Measurements from ENCODE around the gene CDON. TPM values are rescaled to one million over a fixed set of nuclear protein-coding genes. Genes with fewer than 3 reads are reported as not detected.

Gene CDON
- total RNA-seq, 1 experiment from 2014 or later: 0.91 TPM

DNA sequence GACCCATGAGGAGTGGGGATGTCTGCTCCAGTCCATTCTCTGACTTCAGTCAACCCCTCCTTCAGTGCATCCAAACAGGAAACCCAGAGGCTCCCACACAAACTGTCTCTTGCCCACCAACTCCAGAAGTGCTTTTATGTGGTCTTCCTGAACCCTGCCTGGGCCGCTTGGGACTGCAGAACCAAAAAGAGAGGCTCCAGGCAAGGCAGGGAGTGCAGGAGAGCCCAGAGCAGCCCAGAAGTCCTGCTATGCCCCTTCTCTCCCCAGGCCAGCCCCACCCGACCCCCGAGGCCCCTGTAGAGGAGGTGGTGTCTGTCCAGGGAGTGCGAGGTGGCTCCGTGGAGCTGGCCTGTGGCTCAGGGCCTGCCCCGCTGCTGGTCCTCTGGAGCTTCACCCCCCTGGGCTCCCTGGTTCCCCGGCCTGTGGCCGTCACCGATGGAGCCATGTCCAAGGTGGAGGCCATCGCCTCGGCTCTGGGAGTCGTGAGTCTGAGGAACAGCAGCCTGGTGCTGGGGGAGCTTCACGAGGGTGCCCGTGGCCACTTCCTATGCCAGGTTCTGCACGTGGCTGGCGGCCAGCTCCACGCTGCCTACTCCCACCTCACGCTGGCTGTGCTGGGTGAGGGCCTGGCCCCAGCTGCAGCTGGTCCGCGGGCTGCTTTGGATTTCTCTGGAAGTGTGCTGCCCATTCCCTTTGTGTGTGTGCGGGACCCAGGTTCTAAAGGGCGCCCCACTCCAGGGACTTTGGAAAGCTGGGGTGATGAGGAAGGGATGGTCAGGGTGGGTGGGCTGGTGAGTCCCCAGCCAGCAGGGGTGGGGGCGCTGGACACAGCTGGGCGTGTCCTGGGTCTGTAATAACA, 115.0 kb downstream of the CDON start:
- no peak overlapping the region for H3K27ac Mint-ChIP-seq (ENCODE audit: low read depth, unreplicated experiment)
- H3K4me1 Mint-ChIP-seq (ENCODE audit: insufficient read depth, unreplicated experiment): peaks cover 9% of the 10 kb centered on the region
- no peaks in the 10 kb centered on the region for H3K27me3 Mint-ChIP-seq (ENCODE audit: insufficient read depth, unreplicated experiment)
- TF ChIP-seq, protein P1, sequence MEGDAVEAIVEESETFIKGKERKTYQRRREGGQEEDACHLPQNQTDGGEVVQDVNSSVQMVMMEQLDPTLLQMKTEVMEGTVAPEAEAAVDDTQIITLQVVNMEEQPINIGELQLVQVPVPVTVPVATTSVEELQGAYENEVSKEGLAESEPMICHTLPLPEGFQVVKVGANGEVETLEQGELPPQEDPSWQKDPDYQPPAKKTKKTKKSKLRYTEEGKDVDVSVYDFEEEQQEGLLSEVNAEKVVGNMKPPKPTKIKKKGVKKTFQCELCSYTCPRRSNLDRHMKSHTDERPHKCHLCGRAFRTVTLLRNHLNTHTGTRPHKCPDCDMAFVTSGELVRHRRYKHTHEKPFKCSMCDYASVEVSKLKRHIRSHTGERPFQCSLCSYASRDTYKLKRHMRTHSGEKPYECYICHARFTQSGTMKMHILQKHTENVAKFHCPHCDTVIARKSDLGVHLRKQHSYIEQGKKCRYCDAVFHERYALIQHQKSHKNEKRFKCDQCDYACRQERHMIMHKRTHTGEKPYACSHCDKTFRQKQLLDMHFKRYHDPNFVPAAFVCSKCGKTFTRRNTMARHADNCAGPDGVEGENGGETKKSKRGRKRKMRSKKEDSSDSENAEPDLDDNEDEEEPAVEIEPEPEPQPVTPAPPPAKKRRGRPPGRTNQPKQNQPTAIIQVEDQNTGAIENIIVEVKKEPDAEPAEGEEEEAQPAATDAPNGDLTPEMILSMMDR (IDR thresholded peaks at IDR 0.05; ENCODE audit: unreplicated experiment): no peak
- H3K4me3 Mint-ChIP-seq (ENCODE audit: unreplicated experiment): no peak overlapping the region
- H3K9me3 Mint-ChIP-seq (ENCODE audit: unreplicated experiment): no peaks in the 10 kb centered on the region
- ChIA-PET CTCF (interaction anchor here (0.7 to 1.9 kb wide), 3 partner anchors 24 to 246 kb away, joined by 3 to 5 read pairs (median 3); no protein-coding TSS in a partner anchor), POLR2A (no interaction called here)
- BruUV-seq (replicated peaks): no TSS peak
- DNase-seq (ENCODE audit: unreplicated experiment): no peak
- intact Hi-C loops (cut with micrococcal nuclease): no loop called here
- no peaks in the 10 kb centered on the region for H3K36me3 Mint-ChIP-seq (ENCODE audit: insufficient read depth, unreplicated experiment)

- Mint-ChIP-seq H3K4me1 (ENCODE audit: insufficient read depth, unreplicated experiment) (peaks cover 14% of the 10 kb centered on the region), H3K4me3 (ENCODE audit: unreplicated experiment) (no peak overlapping the region), H3K36me3 (ENCODE audit: insufficient read depth, unreplicated experiment) (no peaks in the 10 kb centered on the region), H3K27ac (ENCODE audit: low read depth, unreplicated experiment) (no peak overlapping the region), H3K9me3 (ENCODE audit: unreplicated experiment) (no peaks in the 10 kb centered on the region), H3K27me3 (ENCODE audit: insufficient read depth, unreplicated experiment) (no peaks in the 10 kb centered on the region)
- POLR2A ChIA-PET: no interaction called here
- no peak for DNase-seq (ENCODE audit: unreplicated experiment)
- CTCF ChIA-PET: interaction anchor here (0.7 to 7.4 kb wide), 2 partner anchors 115 kb away, joined by 3 to 137 read pairs; partner anchors contain the start of gene CDON
- intact Hi-C loops (cut with micrococcal nuclease): no loop called here
- BruUV-seq (replicated peaks): no TSS peak
- TF ChIP-seq, protein P1 (IDR thresholded peaks at IDR 0.05; ENCODE audit: unreplicated experiment): no peak
Measured at GRCh38 chr11:125946712-125947418, 115.8 kb downstream of the CDON start.

DNA sequence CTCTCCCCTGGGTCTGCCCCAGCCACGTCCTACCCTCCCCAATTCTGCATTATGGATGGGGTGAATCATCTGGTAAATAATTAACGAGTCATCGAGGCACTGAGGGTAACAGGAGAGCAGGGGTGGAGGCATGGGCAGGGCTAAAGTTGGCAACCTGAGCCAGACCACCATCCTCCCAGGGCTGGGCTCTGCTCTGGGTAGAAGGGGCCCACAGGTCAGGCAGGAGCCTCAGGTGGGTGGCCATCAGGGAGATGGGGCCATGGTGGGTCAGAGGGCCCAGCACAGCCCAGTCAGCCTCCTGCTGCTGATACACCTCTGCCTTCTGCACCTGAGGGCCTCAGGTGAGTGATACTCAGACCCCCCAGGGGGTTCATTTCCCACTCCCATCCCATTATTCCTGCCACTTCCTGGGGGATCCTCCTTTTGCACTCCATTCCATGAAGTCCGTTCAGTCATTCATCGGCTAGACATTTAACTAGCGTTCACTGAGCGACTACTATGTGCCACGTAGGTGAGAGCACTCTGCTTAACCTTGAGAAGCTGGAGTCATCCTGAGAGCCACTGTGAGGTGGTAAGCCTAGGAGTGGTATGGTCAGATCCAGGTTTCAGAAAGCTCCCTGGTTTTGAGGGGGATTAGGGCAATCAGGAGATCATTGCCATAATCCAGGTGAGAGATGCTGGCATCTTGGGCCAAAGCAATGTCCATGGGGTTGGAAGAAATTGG, 116.7 kb downstream of the CDON start, which contains the start of gene VSIG10L2:
TSS of gene VSIG10L2 (plus strand) at position 248 of the 724 bp plus-strand sequence. CDS start at position 260, 12 bp downstream.
- no TSS peak for BruUV-seq (replicated peaks)
- H3K9me3 Mint-ChIP-seq (ENCODE audit: unreplicated experiment): no peaks in the 10 kb centered on the region
- TF ChIP-seq, protein P1 (IDR thresholded peaks at IDR 0.05; ENCODE audit: unreplicated experiment): no peak
- H3K4me1 Mint-ChIP-seq (ENCODE audit: insufficient read depth, unreplicated experiment): peaks cover 9% of the 10 kb centered on the region
- CTCF ChIA-PET: interaction anchor here (0.6 to 7.4 kb wide), 5 partner anchors 20 to 324 kb away, joined by 3 to 137 read pairs (median 6); partner anchors contain the start of gene CDON
- intact Hi-C loops (cut with micrococcal nuclease): no loop called here
- no peak within 1 kb of the TSS for H3K4me3 Mint-ChIP-seq (ENCODE audit: unreplicated experiment)
- H3K27me3 Mint-ChIP-seq (ENCODE audit: insufficient read depth, unreplicated experiment): no peaks in the 10 kb centered on the region
- no peak within 1 kb of the TSS for H3K27ac Mint-ChIP-seq (ENCODE audit: low read depth, unreplicated experiment)
- H3K36me3 Mint-ChIP-seq (ENCODE audit: insufficient read depth, unreplicated experiment): no peaks in the 10 kb centered on the region
- DNase-seq (ENCODE audit: unreplicated experiment): no peak
- POLR2A ChIA-PET: no interaction called here

All from MCF 10A (cell line).